SK-N-SH treated with all-trans-retinoic acid at 6 μM for 48 hours (cell line): Measurements from ENCODE around the gene LRRC74B.
A peak's percentile ranks its signal among the peaks of the same experiment; 100 is the strongest.

ENCODE experiments used
- ATAC-seq: fragments of 200-7000 bp; cut with Tn5 transposase; 3 replicates; pipeline ENCODE4 v1.9.1; 2020; ENCODE audit warnings: mild to moderate bottlenecking, moderate library complexity
- ARNTL ChIP-seq: fragments of 450-650 bp; formaldehyde crosslinking; IDR thresholded peaks from 2 replicates; pipeline ENCODE4 v1.5.0; 2020; ENCODE audit warnings: low read depth, mild to moderate bottlenecking, moderate library complexity, borderline replicate concordance
- BACH2 ChIP-seq: fragments of 250-450 bp; sonication (Bioruptor Pico); IDR thresholded peaks from 2 replicates; pipeline ENCODE4 v1.9.0; 2021; ENCODE audit warnings: mild to moderate bottlenecking, borderline replicate concordance
- CSDC2 ChIP-seq: fragments of 250-450 bp; sonication (Bioruptor Pico); IDR thresholded peaks from 2 replicates; pipeline ENCODE4 v1.5.0; 2020; ENCODE audit warnings: mild to moderate bottlenecking, moderate library complexity
- CSRNP3 ChIP-seq: fragments of 250-450 bp; sonication (Bioruptor Pico); IDR thresholded peaks from 2 replicates; pipeline ENCODE4 v1.5.1; 2021; ENCODE audit warnings: mild to moderate bottlenecking, moderate library complexity
- ESRRG ChIP-seq: fragments of 250-450 bp; sonication (Bioruptor Pico); IDR thresholded peaks from 2 replicates; pipeline ENCODE4 v1.6.1; 2021; ENCODE audit warnings: mild to moderate bottlenecking
- GLIS3 ChIP-seq: fragments of 250-450 bp; sonication (Bioruptor Pico); IDR thresholded peaks from 2 replicates; pipeline ENCODE4 v1.5.0; 2020; ENCODE audit warnings: mild to moderate bottlenecking, moderate library complexity
- PATZ1 ChIP-seq: fragments of 250-450 bp; sonication (Bioruptor Pico); IDR thresholded peaks from 2 replicates; pipeline ENCODE4 v1.8.0; 2020; ENCODE audit warnings: mild to moderate bottlenecking, moderate library complexity, borderline replicate concordance
- POU6F1 ChIP-seq: fragments of 250-450 bp; sonication (Bioruptor Pico); IDR thresholded peaks from 2 replicates; pipeline ENCODE4 v1.8.0; 2021; ENCODE audit warnings: low read depth, mild to moderate bottlenecking, moderate library complexity, borderline replicate concordance
- PPARA ChIP-seq: fragments of 250-450 bp; sonication (Bioruptor Pico); IDR thresholded peaks from 2 replicates; pipeline ENCODE4 v1.5.0; 2020; ENCODE audit warnings: mild to moderate bottlenecking, borderline replicate concordance
- RARB ChIP-seq: fragments of 250-450 bp; sonication (Bioruptor Pico); IDR thresholded peaks from 2 replicates; pipeline ENCODE4 v1.8.0; 2021; ENCODE audit warnings: mild to moderate bottlenecking, moderate library complexity
- TOX ChIP-seq: fragments of 250-450 bp; sonication (Bioruptor Pico); IDR thresholded peaks from 2 replicates; pipeline ENCODE4 v1.8.0; 2021; ENCODE audit warnings: mild to moderate bottlenecking, moderate library complexity, borderline replicate concordance
- ZC3H10 ChIP-seq: fragments of 250-450 bp; sonication (Bioruptor Pico); IDR thresholded peaks from 2 replicates; pipeline ENCODE4 v1.5.1; 2021; ENCODE audit warnings: mild to moderate bottlenecking, moderate library complexity
- ZFP3 ChIP-seq: fragments of 250-450 bp; sonication (Bioruptor Pico); IDR thresholded peaks from 2 replicates; pipeline ENCODE4 v1.5.0; 2020; ENCODE audit warnings: mild to moderate bottlenecking, moderate library complexity
- ZNF565 ChIP-seq: fragments of 450-650 bp; formaldehyde crosslinking; conservative IDR thresholded peaks from 2 replicates; pipeline ENCODE4 v1.5.0; 2020; ENCODE audit warnings: low read depth, mild to moderate bottlenecking, moderate library complexity
- ZNF70 ChIP-seq: fragments of 450-650 bp; formaldehyde crosslinking; IDR thresholded peaks from 2 replicates; pipeline ENCODE4 v1.5.0; 2020; ENCODE audit warnings: mild to moderate bottlenecking, moderate library complexity
- ZNF8 ChIP-seq: fragments of 450-650 bp; formaldehyde crosslinking; IDR thresholded peaks from 2 replicates; pipeline ENCODE4 v1.5.0; 2020; ENCODE audit warnings: mild to moderate bottlenecking, moderate library complexity

The LRRC74B gene, protein sequence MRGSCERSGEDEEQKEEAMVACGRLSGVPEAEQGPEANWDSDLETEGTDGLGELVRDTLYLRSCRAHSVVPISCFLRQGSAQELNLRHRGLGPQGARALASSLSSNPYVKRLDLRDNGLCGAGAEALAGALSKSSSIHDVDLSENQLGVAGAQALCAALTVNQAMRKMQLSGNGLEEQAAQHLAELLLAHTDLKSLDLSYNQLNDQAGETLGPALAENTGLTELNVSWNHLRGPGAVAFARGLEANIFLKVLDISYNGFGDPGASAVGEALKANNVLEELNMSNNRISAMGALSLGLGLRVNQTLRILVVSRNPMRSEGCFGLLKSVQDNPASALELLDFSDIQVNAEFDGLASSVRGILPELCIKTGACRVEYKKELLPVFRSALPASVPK

DNA sequence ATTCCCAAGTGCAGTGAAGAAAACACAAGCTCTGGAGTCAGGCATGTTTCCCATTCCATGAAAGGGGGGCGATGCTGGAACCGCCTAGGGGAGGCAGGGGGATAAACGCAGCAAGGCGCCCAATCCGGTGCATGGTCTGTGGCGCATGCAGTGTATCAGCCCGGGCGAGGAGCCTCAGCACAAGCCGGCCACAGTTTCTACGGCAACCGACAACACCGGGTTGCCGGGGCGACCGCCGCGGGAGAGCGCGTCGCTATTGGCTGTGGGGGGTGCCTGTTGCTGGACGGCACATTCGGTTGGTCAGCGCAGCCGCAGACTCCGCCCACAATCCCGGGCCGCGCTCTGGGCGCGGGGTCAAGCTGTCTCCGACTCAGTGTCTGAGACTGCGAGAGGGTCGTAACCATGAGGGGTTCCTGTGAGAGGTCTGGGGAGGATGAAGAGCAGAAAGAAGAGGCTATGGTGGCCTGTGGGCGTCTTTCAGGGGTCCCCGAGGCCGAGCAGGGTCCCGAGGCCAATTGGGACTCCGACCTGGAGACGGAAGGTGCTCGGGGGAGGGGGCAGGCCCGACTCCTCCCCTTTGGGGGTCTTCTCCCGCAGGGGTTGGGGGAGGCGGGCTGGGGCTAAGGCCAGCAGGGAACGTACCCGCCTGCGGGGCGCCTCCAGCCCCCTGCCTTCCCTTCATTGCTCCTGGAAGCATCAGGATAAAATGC lies at the start of gene LRRC74B:
Gene LRRC74B (plus strand): TSS at position 362 of the 710 bp plus-strand sequence. CDS start 41 bp downstream, at position 403.
- TF ChIP-seq ZNF565 (CRISPR knock-in tag): no peak
- no peak for TF ChIP-seq ARNTL (CRISPR knock-in tag)
- no peak for TF ChIP-seq TOX (CRISPR knock-in tag)
- no peak for TF ChIP-seq POU6F1 (CRISPR knock-in tag)
- no peak for TF ChIP-seq ZFP3
- no peak for TF ChIP-seq ZNF8
- no peak for TF ChIP-seq GLIS3 (CRISPR knock-in tag)
- no peak for TF ChIP-seq BACH2 (CRISPR knock-in tag)
- no peak for TF ChIP-seq CSRNP3 (CRISPR knock-in tag)
- TF ChIP-seq CSDC2 (CRISPR knock-in tag): no peak
- no peak for TF ChIP-seq ZNF70 (CRISPR knock-in tag)
- no peak for TF ChIP-seq ZC3H10 (CRISPR knock-in tag)
- TF ChIP-seq RARB (CRISPR knock-in tag): no peak
- no peak for TF ChIP-seq ESRRG
- ATAC-seq: peak; percentile 98

- no peak for ATAC-seq
These were observed 49.7 kb upstream of the LRRC74B start for GRCh38 chr22:20996031-20996410.

More at GRCh38 chr22:20996031-20996410, 49.7 kb upstream of the LRRC74B start:
- TF ChIP-seq ZFP3 (no peak), POU6F1 (CRISPR knock-in tag) (no peak), ZNF70 (CRISPR knock-in tag) (no peak), CSDC2 (CRISPR knock-in tag) (no peak), GLIS3 (CRISPR knock-in tag) (no peak), CSRNP3 (CRISPR knock-in tag) (no peak), PPARA (no peak), PATZ1 (CRISPR knock-in tag) (no peak), RARB (CRISPR knock-in tag) (no peak)
